ENCODE measurements around the gene ADAMTS14.
A peak's percentile ranks its signal among the peaks of the same experiment; 100 is the strongest.
"Not testable (repeated sequence)": the region's sequence is repeated elsewhere in the genome, so short reads cannot be mapped to it uniquely, and the experiment has no call there.

Gene ADAMTS14

GRCh38 chr10:70672165-70673042 is at the start of gene ADAMTS14:
Gene ADAMTS14, plus strand, starts transcription at chr10:70672506. Its CDS starts 297 bp downstream, at chr10:70672803.
- DNase-seq (ENCODE audit: low spot score) = no peak

- DNase-seq (ENCODE audit: low spot score) = no peak
Measured at GRCh38 chr10:70622541-70622940, 49.8 kb upstream of the ADAMTS14 start.

GRCh38 chr10:70622981-70623844 is 49.1 kb upstream of the ADAMTS14 start:
- DNase-seq (ENCODE audit: low spot score) = no peak

GRCh38 chr10:70626056-70626455 is 46.2 kb upstream of the ADAMTS14 start:
- DNase-seq (ENCODE audit: low spot score) = no peak

GRCh38 chr10:70629338-70629737 is 43.0 kb upstream of the ADAMTS14 start:
- no peak for DNase-seq (ENCODE audit: low spot score)

- DNase-seq (ENCODE audit: low spot score) = not testable (repeated sequence)
Measured at GRCh38 chr10:70631735-70632134, 40.6 kb upstream of the ADAMTS14 start.

- DNase-seq (ENCODE audit: low spot score) = no peak
Measured at GRCh38 chr10:70634011-70634410, 38.3 kb upstream of the ADAMTS14 start.

- DNase-seq (ENCODE audit: low spot score) = not testable (repeated sequence)
Measured at GRCh38 chr10:70634515-70634914, 37.8 kb upstream of the ADAMTS14 start.

GRCh38 chr10:70639640-70640383 is 32.5 kb upstream of the ADAMTS14 start:
- DNase-seq (ENCODE audit: low spot score) = not testable (repeated sequence)

GRCh38 chr10:70643272-70643671 is 29.0 kb upstream of the ADAMTS14 start:
- DNase-seq (ENCODE audit: low spot score) = not testable (repeated sequence)

- not testable (repeated sequence) for DNase-seq (ENCODE audit: low spot score)
Measured at GRCh38 chr10:70644959-70645358, 27.3 kb upstream of the ADAMTS14 start.

GRCh38 chr10:70647086-70647485 is 25.2 kb upstream of the ADAMTS14 start:
- no peak for DNase-seq (ENCODE audit: low spot score)

- peak; percentile 24 for DNase-seq (ENCODE audit: low spot score)
Measured at GRCh38 chr10:70648427-70648826, 23.9 kb upstream of the ADAMTS14 start.

- peak; percentile 67 for DNase-seq (ENCODE audit: low spot score)
Measured at GRCh38 chr10:70649526-70649925, 22.8 kb upstream of the ADAMTS14 start.

GRCh38 chr10:70650104-70650503 is 22.2 kb upstream of the ADAMTS14 start:
- DNase-seq (ENCODE audit: low spot score) = no peak

GRCh38 chr10:70650718-70651117 is 21.6 kb upstream of the ADAMTS14 start:
- DNase-seq (ENCODE audit: low spot score) = no peak

GRCh38 chr10:70651661-70652060 is 20.6 kb upstream of the ADAMTS14 start:
- DNase-seq (ENCODE audit: low spot score) = no peak

GRCh38 chr10:70652761-70653657 is 19.3 kb upstream of the ADAMTS14 start:
- DNase-seq (ENCODE audit: low spot score) = no peak

GRCh38 chr10:70655316-70655715 is 17.0 kb upstream of the ADAMTS14 start:
- DNase-seq (ENCODE audit: low spot score) = no peak

GRCh38 chr10:70656489-70656888 is 15.8 kb upstream of the ADAMTS14 start:
- DNase-seq (ENCODE audit: low spot score) = peak; percentile 93

- no peak for DNase-seq (ENCODE audit: low spot score)
Measured at GRCh38 chr10:70657041-70657440, 15.3 kb upstream of the ADAMTS14 start.
